GM23338 (cell line): ENCODE measurements around the gene BLOC1S1. TPM values are rescaled to one million over a fixed set of nuclear protein-coding genes. Genes with fewer than 3 reads are reported as not detected.

Experiments used
- ATAC-seq: fragments of 200-7000 bp; cut with Tn5 transposase; 3 replicates; pipeline ENCODE4 v1.9.1; 2020
- DNase-seq: peaks from one replicate; pipeline ENCODE4 v3.0.0-alpha.2; 2015; ENCODE audit warnings: low spot score
- H2AFZ ChIP-seq: fragments of 200-600 bp; sonication (generic); 2 replicates; pipeline ENCODE4 v1.8.0; 2016; ENCODE audit warnings: antibody characterized with exemption, mild to moderate bottlenecking, moderate library complexity
- H3F3A ChIP-seq: fragments of 200-600 bp; sonication (generic); replicated peaks from 2 replicates; pipeline ENCODE4 v1.8.0; 2017; ENCODE audit warnings: antibody characterized with exemption, mixed run types, low read depth
- H3K27ac ChIP-seq: fragments of 200-600 bp; sonication (generic); 2 replicates; pipeline ENCODE4 v1.6.1; 2016; ENCODE audit warnings: low read depth
- H3K27me3 ChIP-seq: fragments of 200-600 bp; sonication (generic); 2 replicates; pipeline ENCODE4 v1.8.0; 2016; ENCODE audit warnings: mild to moderate bottlenecking, mixed run types, moderate library complexity; ENCODE audit not compliant: insufficient read depth
- H3K36me3 ChIP-seq: fragments of 200-600 bp; sonication (generic); 2 replicates; pipeline ENCODE4 v1.8.0; 2016; ENCODE audit warnings: mild to moderate bottlenecking; ENCODE audit not compliant: insufficient read depth
- H3K4me1 ChIP-seq: fragments of 200-600 bp; sonication (generic); 2 replicates; pipeline ENCODE4 v1.8.0; 2016; ENCODE audit warnings: mild to moderate bottlenecking, moderate library complexity; ENCODE audit not compliant: insufficient read depth
- H3K4me2 ChIP-seq: fragments of 200-600 bp; sonication (generic); 2 replicates; pipeline ENCODE4 v1.7.1; 2017; ENCODE audit warnings: mixed run types
- H3K4me3 ChIP-seq: fragments of 200-600 bp; sonication (generic); 2 replicates; pipeline ENCODE4 v1.6.1; 2016; ENCODE audit warnings: mixed run types
- H3K79me2 ChIP-seq: fragments of 200-600 bp; sonication (generic); replicated peaks from 2 replicates; pipeline ENCODE4 v1.8.0; 2017; ENCODE audit warnings: mild to moderate bottlenecking; ENCODE audit not compliant: insufficient read depth
- H3K9me2 ChIP-seq: fragments of 200-600 bp; sonication (generic); 2 replicates; pipeline ENCODE4 v1.8.0; 2017; ENCODE audit not compliant: insufficient read depth
- H4K20me1 ChIP-seq: fragments of 200-600 bp; sonication (generic); replicated peaks from 2 replicates; pipeline ENCODE4 v1.8.0; 2017; ENCODE audit warnings: mild to moderate bottlenecking; ENCODE audit not compliant: insufficient read depth
- H3K27ac Mint-ChIP-seq: 2 replicates; pipeline ENCODE4 v1.8.0; 2020; ENCODE audit warnings: inconsistent platforms, mild to moderate bottlenecking, moderate library complexity, mixed read lengths
- H3K27me3 Mint-ChIP-seq: 3 replicates; pipeline ENCODE4 v1.8.0; 2022; ENCODE audit warnings: low read depth, mild to moderate bottlenecking, moderate library complexity, mixed read lengths, inconsistent platforms; ENCODE audit not compliant: insufficient read depth, poor library complexity
- H3K36me3 Mint-ChIP-seq: 3 replicates; pipeline ENCODE4 v1.8.0; 2021; ENCODE audit warnings: low read depth, mild to moderate bottlenecking, inconsistent platforms, moderate library complexity, mixed read lengths
- H3K4me1 Mint-ChIP-seq: 3 replicates; pipeline ENCODE4 v1.8.0; 2020; ENCODE audit warnings: mild to moderate bottlenecking, inconsistent platforms, mixed read lengths
- H3K4me3 Mint-ChIP-seq: 3 replicates; pipeline ENCODE4 v1.8.0; 2021; ENCODE audit warnings: moderate library complexity, mild to moderate bottlenecking, inconsistent platforms, mixed read lengths
- H3K9me3 Mint-ChIP-seq: 3 replicates; pipeline ENCODE4 v1.8.0; 2020; ENCODE audit warnings: moderate library complexity, mild to moderate bottlenecking, inconsistent platforms, mixed read lengths
- CREB1 ChIP-seq: fragments of 250-450 bp; sonication (Bioruptor Pico); IDR thresholded peaks from 2 replicates; pipeline ENCODE4 v1.5.0; 2020; ENCODE audit warnings: low read depth, mild to moderate bottlenecking, moderate library complexity
- EZH2 ChIP-seq: fragments of 200-600 bp; sonication (generic); IDR thresholded peaks from one replicate; pipeline ENCODE4 v1.8.0; 2017; ENCODE audit warnings: antibody characterized with exemption, mild to moderate bottlenecking, low read depth; ENCODE audit not compliant: unreplicated experiment
- POLR2AphosphoS5 ChIP-seq: IDR thresholded peaks from 2 replicates; pipeline ENCODE4 v1.6.1; 2016; ENCODE audit warnings: antibody characterized with exemption, low read depth
- REST ChIP-seq: IDR thresholded peaks from one replicate; pipeline ENCODE4 v1.6.1; 2018; ENCODE audit warnings: antibody characterized with exemption; ENCODE audit not compliant: unreplicated experiment
- ZNF114 ChIP-seq: fragments of 250-450 bp; sonication (Bioruptor Pico); IDR thresholded peaks from 2 replicates; pipeline ENCODE4 v1.5.0; 2020; ENCODE audit warnings: mild to moderate bottlenecking, moderate library complexity
- ZNF331 ChIP-seq: fragments of 250-450 bp; sonication (Bioruptor Pico); IDR thresholded peaks from 2 replicates; pipeline ENCODE4 v1.5.0; 2020; ENCODE audit warnings: low read depth, mild to moderate bottlenecking, moderate library complexity
- polyA plus RNA-seq: library from polyadenylated mRNA; unstranded; fragments of >200 nt; fragmentation: Nextera tagmentation; extraction: Ambion mirVana; gene quantifications from 2 replicates; pipeline ENCODE4 v1.2.1, GENCODE V29; 2016
- total RNA-seq: library from RNA; depleted of rRNA; stranded (reverse); fragments of >200 nt; shearing (Covaris generic); gene quantifications from 2 replicates; pipeline ENCODE4 v1.2.3, GENCODE V29; 2014
- TF ChIP-seq, protein P1 (sequence below): fragments of 250-450 bp; sonication (Bioruptor Pico); IDR thresholded peaks from 2 replicates; pipeline ENCODE4 v1.5.0; 2020; ENCODE audit warnings: mild to moderate bottlenecking, moderate library complexity
- TF ChIP-seq, protein P2 (sequence below), 2 experiments: fragments of 200-600 bp in 1 of 2; sonication (generic) in 1 of 2; conservative IDR thresholded peaks; 2 replicates each; pipeline versions ENCODE4 v1.5.1 to v1.6.1; 2016 to 2017; ENCODE audit warnings: antibody characterized with exemption in 2 of 2, low read depth in 2 of 2, mild to moderate bottlenecking in 2 of 2, moderate library complexity in 1 of 2

BLOC1S1 gene
- total and polyA plus RNA-seq, 2 experiments from 2014 or later: 68.3 to 174 TPM

GRCh38 chr12:55737581-55738122 lies 21.8 kb downstream of the BLOC1S1 start (continued):
- TF ChIP-seq, protein P1, sequence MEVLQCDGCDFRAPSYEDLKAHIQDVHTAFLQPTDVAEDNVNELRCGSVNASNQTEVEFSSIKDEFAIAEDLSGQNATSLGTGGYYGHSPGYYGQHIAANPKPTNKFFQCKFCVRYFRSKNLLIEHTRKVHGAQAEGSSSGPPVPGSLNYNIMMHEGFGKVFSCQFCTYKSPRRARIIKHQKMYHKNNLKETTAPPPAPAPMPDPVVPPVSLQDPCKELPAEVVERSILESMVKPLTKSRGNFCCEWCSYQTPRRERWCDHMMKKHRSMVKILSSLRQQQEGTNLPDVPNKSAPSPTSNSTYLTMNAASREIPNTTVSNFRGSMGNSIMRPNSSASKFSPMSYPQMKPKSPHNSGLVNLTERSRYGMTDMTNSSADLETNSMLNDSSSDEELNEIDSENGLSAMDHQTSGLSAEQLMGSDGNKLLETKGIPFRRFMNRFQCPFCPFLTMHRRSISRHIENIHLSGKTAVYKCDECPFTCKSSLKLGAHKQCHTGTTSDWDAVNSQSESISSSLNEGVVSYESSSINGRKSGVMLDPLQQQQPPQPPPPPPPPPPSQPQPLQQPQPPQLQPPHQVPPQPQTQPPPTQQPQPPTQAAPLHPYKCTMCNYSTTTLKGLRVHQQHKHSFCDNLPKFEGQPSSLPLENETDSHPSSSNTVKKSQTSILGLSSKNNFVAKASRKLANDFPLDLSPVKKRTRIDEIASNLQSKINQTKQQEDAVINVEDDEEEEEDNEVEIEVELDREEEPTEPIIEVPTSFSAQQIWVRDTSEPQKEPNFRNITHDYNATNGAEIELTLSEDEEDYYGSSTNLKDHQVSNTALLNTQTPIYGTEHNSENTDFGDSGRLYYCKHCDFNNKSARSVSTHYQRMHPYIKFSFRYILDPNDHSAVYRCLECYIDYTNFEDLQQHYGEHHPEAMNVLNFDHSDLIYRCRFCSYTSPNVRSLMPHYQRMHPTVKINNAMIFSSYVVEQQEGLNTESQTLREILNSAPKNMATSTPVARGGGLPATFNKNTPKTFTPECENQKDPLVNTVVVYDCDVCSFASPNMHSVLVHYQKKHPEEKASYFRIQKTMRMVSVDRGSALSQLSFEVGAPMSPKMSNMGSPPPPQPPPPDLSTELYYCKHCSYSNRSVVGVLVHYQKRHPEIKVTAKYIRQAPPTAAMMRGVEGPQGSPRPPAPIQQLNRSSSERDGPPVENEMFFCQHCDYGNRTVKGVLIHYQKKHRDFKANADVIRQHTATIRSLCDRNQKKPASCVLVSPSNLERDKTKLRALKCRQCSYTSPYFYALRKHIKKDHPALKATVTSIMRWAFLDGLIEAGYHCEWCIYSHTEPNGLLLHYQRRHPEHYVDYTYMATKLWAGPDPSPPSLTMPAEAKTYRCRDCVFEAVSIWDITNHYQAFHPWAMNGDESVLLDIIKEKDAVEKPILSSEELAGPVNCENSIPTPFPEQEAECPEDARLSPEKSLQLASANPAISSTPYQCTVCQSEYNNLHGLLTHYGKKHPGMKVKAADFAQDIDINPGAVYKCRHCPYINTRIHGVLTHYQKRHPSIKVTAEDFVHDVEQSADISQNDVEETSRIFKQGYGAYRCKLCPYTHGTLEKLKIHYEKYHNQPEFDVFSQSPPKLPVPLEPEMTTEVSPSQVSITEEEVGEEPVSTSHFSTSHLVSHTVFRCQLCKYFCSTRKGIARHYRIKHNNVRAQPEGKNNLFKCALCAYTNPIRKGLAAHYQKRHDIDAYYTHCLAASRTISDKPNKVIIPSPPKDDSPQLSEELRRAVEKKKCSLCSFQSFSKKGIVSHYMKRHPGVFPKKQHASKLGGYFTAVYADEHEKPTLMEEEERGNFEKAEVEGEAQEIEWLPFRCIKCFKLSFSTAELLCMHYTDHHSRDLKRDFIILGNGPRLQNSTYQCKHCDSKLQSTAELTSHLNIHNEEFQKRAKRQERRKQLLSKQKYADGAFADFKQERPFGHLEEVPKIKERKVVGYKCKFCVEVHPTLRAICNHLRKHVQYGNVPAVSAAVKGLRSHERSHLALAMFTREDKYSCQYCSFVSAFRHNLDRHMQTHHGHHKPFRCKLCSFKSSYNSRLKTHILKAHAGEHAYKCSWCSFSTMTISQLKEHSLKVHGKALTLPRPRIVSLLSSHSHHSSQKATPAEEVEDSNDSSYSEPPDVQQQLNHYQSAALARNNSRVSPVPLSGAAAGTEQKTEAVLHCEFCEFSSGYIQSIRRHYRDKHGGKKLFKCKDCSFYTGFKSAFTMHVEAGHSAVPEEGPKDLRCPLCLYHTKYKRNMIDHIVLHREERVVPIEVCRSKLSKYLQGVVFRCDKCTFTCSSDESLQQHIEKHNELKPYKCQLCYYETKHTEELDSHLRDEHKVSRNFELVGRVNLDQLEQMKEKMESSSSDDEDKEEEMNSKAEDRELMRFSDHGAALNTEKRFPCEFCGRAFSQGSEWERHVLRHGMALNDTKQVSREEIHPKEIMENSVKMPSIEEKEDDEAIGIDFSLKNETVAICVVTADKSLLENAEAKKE (CRISPR knock-in tag): no peak
- no peak for TF ChIP-seq EZH2
- no peak for TF ChIP-seq ZNF114 (CRISPR knock-in tag)
- TF ChIP-seq POLR2AphosphoS5: no peak
- no peak for TF ChIP-seq ZNF331 (CRISPR knock-in tag)

- Histone ChIP-seq H3K79me2 (no peaks in the 10 kb centered on the region), H2AFZ (peak overlapping the region; percentile 99), H3K4me2 (peak overlapping the region; percentile 90), H3F3A (no peaks in the 10 kb centered on the region), H3K9me2 (no peaks in the 10 kb centered on the region), H3K27me3 (no peaks in the 10 kb centered on the region), H3K4me3 (peak overlapping the region; percentile 61), H3K36me3 (no peaks in the 10 kb centered on the region), H3K4me1 (peaks cover 6% of the 10 kb centered on the region; the same call in 1 of the 2 replicates), H3K27ac (peak overlapping the region; percentile 89), H4K20me1 (no peaks in the 10 kb centered on the region)
- Mint-ChIP-seq H3K36me3 (no peaks in the 10 kb centered on the region), H3K4me3 (peak overlapping the region; percentile 83), H3K9me3 (no peaks in the 10 kb centered on the region; the same call in 2 of the 3 replicates), H3K27me3 (peaks cover 15% of the 10 kb centered on the region), H3K4me1 (peaks cover 28% of the 10 kb centered on the region), H3K27ac (peak overlapping the region; percentile 96)
- no peak for TF ChIP-seq CREB1 (CRISPR knock-in tag)
- TF ChIP-seq, protein P2, sequence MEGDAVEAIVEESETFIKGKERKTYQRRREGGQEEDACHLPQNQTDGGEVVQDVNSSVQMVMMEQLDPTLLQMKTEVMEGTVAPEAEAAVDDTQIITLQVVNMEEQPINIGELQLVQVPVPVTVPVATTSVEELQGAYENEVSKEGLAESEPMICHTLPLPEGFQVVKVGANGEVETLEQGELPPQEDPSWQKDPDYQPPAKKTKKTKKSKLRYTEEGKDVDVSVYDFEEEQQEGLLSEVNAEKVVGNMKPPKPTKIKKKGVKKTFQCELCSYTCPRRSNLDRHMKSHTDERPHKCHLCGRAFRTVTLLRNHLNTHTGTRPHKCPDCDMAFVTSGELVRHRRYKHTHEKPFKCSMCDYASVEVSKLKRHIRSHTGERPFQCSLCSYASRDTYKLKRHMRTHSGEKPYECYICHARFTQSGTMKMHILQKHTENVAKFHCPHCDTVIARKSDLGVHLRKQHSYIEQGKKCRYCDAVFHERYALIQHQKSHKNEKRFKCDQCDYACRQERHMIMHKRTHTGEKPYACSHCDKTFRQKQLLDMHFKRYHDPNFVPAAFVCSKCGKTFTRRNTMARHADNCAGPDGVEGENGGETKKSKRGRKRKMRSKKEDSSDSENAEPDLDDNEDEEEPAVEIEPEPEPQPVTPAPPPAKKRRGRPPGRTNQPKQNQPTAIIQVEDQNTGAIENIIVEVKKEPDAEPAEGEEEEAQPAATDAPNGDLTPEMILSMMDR (conservative IDR thresholded peaks at IDR 0.05; ENCODE audit: low read depth in 2 of 2): peak; percentile 86 to 98
- TF ChIP-seq REST: no peak
- peak; percentile 54 for TF ChIP-seq POLR2AphosphoS5
- TF ChIP-seq ZNF114 (CRISPR knock-in tag): no peak
- DNase-seq (peak; percentile 98), ATAC-seq (peak; percentile 79)
These were observed 22.5 kb downstream of the BLOC1S1 start for GRCh38 chr12:55738123-55739024.
